HuH-7 (cell line): ENCODE measurements around the gene CRYM.
"Not testable (repeated sequence)": the region's sequence is repeated elsewhere in the genome, so short reads cannot be mapped to it uniquely, and the experiment has no call there.

ENCODE experiments used
- DNase-seq: peaks from one replicate; pipeline ENCODE4 v3.0.0; 2011; ENCODE audit warnings: low spot score

CRYM gene

GRCh38 chr16:21277927-21278706, at the start of gene CRYM:
CRYM (minus strand) TSS chr16:21278290; CDS start chr16:21278251, 39 bp downstream.
- peak; percentile 80 for DNase-seq

- no peak for DNase-seq
These were observed 49.0 kb upstream of the CRYM start for GRCh38 chr16:21327046-21327445.

- DNase-seq = no peak
These were observed 48.4 kb upstream of the CRYM start for GRCh38 chr16:21326459-21326858.

- DNase-seq = no peak
These were observed 46.2 kb upstream of the CRYM start for GRCh38 chr16:21324267-21324666.

- not testable (repeated sequence) for DNase-seq
These were observed 44.2 kb upstream of the CRYM start for GRCh38 chr16:21322251-21322650.

- DNase-seq = no peak
These were observed 43.6 kb upstream of the CRYM start for GRCh38 chr16:21321736-21322135.

GRCh38 chr16:21314339-21314738, 36.2 kb upstream of the CRYM start:
- DNase-seq = no peak

GRCh38 chr16:21312863-21313372, 34.8 kb upstream of the CRYM start:
- DNase-seq = not testable (repeated sequence)

GRCh38 chr16:21312046-21312445, 34.0 kb upstream of the CRYM start:
- DNase-seq = not testable (repeated sequence)

- not testable (repeated sequence) for DNase-seq
These were observed 28.6 kb upstream of the CRYM start for GRCh38 chr16:21306712-21307111.

GRCh38 chr16:21302898-21303528, 24.9 kb upstream of the CRYM start:
- DNase-seq = no peak

- DNase-seq = no peak
These were observed 24.4 kb upstream of the CRYM start for GRCh38 chr16:21302454-21302853.

GRCh38 chr16:21301895-21302291, 23.8 kb upstream of the CRYM start:
- DNase-seq = no peak

- peak; percentile 94 for DNase-seq
These were observed 23.2 kb upstream of the CRYM start for GRCh38 chr16:21301168-21301894.

- peak; percentile 88 for DNase-seq
These were observed 22.4 kb upstream of the CRYM start for GRCh38 chr16:21300309-21301167.

GRCh38 chr16:21289789-21290188, 11.7 kb upstream of the CRYM start:
- not testable (repeated sequence) for DNase-seq

- DNase-seq = no peak
These were observed 7.2 kb upstream of the CRYM start for GRCh38 chr16:21285314-21285713.

GRCh38 chr16:21284414-21284813, 6.3 kb upstream of the CRYM start:
- no peak for DNase-seq

- DNase-seq = peak; percentile 75
These were observed 5.6 kb upstream of the CRYM start for GRCh38 chr16:21283521-21284289.

- DNase-seq = no peak
These were observed 3.8 kb upstream of the CRYM start for GRCh38 chr16:21281698-21282389.
